AG04449 (cell line): ENCODE data around the gene RASSF7.

Experiments
- CTCF ChIA-PET: fragments of 350-600 bp; formaldehyde crosslinking; extraction: SDS; loops from one replicate; lab custom pipeline; 2021; ENCODE audit warnings: antibody characterized with exemption; lab: Yijun Ruan, JAX
- POLR2A ChIA-PET: fragments of 400-600, 350-600 bp; formaldehyde crosslinking; extraction: SDS; loops from one replicate; lab custom pipeline; 2020; ENCODE audit warnings: antibody characterized with exemption, inconsistent platforms; lab: Yijun Ruan, JAX
- DNase-seq: peaks from one replicate; pipeline ENCODE4 v3.0.0-alpha.2; 2010; ENCODE audit warnings: low read depth, low spot score
- H3K4me3 ChIP-seq: 2 replicates; pipeline ENCODE4 v1.5.1; 2011; ENCODE audit warnings: low read depth, mild to moderate bottlenecking, control low read depth, low read length
- CTCF ChIP-seq: IDR thresholded peaks from one replicate; pipeline ENCODE4 v1.5.1; 2011; ENCODE audit warnings: mild to moderate bottlenecking, moderate library complexity, low read length, control low read depth, inconsistent platforms; ENCODE audit not compliant: insufficient read depth; ENCODE audit errors: missing control alignments

RASSF7 gene

GRCh38 chr11:559020-559620, 1.6 kb upstream of the RASSF7 start:
- no peak for TF ChIP-seq CTCF
- POLR2A ChIA-PET, result interaction anchor here (1.1 to 1.6 kb wide), 2 partner anchors 9 to 17 kb away, joined by 4 read pairs; partner anchors contain the start of gene PHRF1
- CTCF ChIA-PET, result interaction anchor here (1.2 to 1.7 kb wide), 3 partner anchors 12 to 164 kb away, joined by 3 to 5 read pairs (median 4); partner anchors contain the start of gene PHRF1
- H3K4me3 ChIP-seq, result no peak overlapping the region
- DNase-seq, result no peak

- no peak for TF ChIP-seq CTCF
- ChIA-PET CTCF (interaction anchor here (1.2 to 1.7 kb wide), 3 partner anchors 13 to 163 kb away, joined by 3 to 5 read pairs (median 4); partner anchors contain the start of gene PHRF1), POLR2A (no interaction called here)
- DNase-seq, result no peak
- peak overlapping the region; percentile 59 for H3K4me3 ChIP-seq
Observed at GRCh38 chr11:559712-560304, 962 bp upstream of the RASSF7 start.

- DNase-seq, result no peak
- ChIA-PET POLR2A (interaction anchor here (0.6 kb wide), 1 partner anchor 14 kb away, joined by 4 read pairs; the partner anchor contains the start of gene PHRF1), CTCF (no interaction called here)
- TF ChIP-seq CTCF, result no peak
- H3K4me3 ChIP-seq, result peak overlapping the region; percentile 66
Observed at GRCh38 chr11:561148-562003, 606 bp downstream of the RASSF7 start.

- DNase-seq, result no peak
- POLR2A ChIA-PET, result interaction anchor here (0.6 to 1.5 kb wide), 2 partner anchors 14 to 26 kb away, joined by 4 to 5 read pairs; partner anchors contain the start of gene PHRF1
- peak overlapping the region; percentile 66 for H3K4me3 ChIP-seq
- TF ChIP-seq CTCF, result no peak
- CTCF ChIA-PET, result interaction anchor here (0.9 kb wide), 1 partner anchor 166 kb away, joined by 3 read pairs; no protein-coding TSS in a partner anchor
Observed at GRCh38 chr11:562046-562645, 1.4 kb downstream of the RASSF7 start.

GRCh38 chr11:563066-563811, 2.5 kb downstream of the RASSF7 start:
- TF ChIP-seq CTCF, result no peak
- no peak overlapping the region for H3K4me3 ChIP-seq
- ChIA-PET CTCF (interaction anchor here (0.9 to 5.0 kb wide), 3 partner anchors 8 to 165 kb away, joined by 3 to 34 read pairs (median 3); no protein-coding TSS in a partner anchor), POLR2A (interaction anchor here (0.7 to 1.5 kb wide), 3 partner anchors 27 to 159 kb away, joined by 3 to 5 read pairs (median 3); no protein-coding TSS in a partner anchor)
- no peak for DNase-seq
